Tibial artery (tissue), 4 donors: Measurements from ENCODE around the gene SYNC.
"Not testable (repeated sequence)": the region's sequence is repeated elsewhere in the genome, so short reads cannot be mapped to it uniquely, and the experiment has no call there.

Experiments used
- DNase-seq, 2 donors: peaks; one replicate each; pipeline ENCODE4 v3.0.0-alpha.2; 2019
- H3K27ac ChIP-seq, 2 donors: fragments of 200-600 bp; sonication (generic) in 1 of 2; 1 replicate in 1 of 2; 2 replicates in 1 of 2; pipeline ENCODE4 v1.5.1; 2018 to 2019; ENCODE audit warnings: mild to moderate bottlenecking in 1 of 2
- H3K27me3 ChIP-seq, 2 donors: fragments of 200-600 bp; sonication (generic) in 1 of 2; one replicate each; pipeline versions ENCODE4 v1.5.1 to v1.6.0; 2016 to 2019
- H3K36me3 ChIP-seq, 3 donors: fragments of 200-600 bp; sonication (generic) in 2 of 3; one replicate each; pipeline ENCODE4 v1.5.1; 2016 to 2019; ENCODE audit warnings: mild to moderate bottlenecking in 2 of 3
- H3K4me1 ChIP-seq, 4 donors: fragments of 200-600 bp; sonication (generic) in 2 of 4; 1 replicate in 3 of 4; 2 replicates in 1 of 4; pipeline ENCODE4 v1.5.1; 2016 to 2019
- H3K4me3 ChIP-seq, 2 donors: fragments of 200-600 bp; sonication (generic) in 1 of 2; 1 replicate in 1 of 2; 2 replicates in 1 of 2; pipeline ENCODE4 v1.5.1; 2018 to 2019; ENCODE audit warnings: mild to moderate bottlenecking in 2 of 2
- H3K9me3 ChIP-seq, 3 donors: fragments of 200-600 bp; sonication (generic) in 1 of 3; one replicate each; pipeline ENCODE4 v1.5.1; 2016 to 2019
- CTCF ChIP-seq, 2 experiments: fragments of 200-600 bp in 1 of 2; fragments of 450-650 bp in 1 of 2; IDR thresholded peaks; one replicate each; pipeline ENCODE4 v1.5.1; 2017 to 2019; ENCODE audit warnings: antibody characterized with exemption in 2 of 2, mild to moderate bottlenecking in 1 of 2, moderate library complexity in 1 of 2
- intact Hi-C: fragments of 100-400 bp; cut with DNase I; formaldehyde crosslinking; loops from one replicate; pipeline ENCODE4 v1.15.0; 2023; ENCODE audit warnings: low total_unique reads

SYNC gene

DNA sequence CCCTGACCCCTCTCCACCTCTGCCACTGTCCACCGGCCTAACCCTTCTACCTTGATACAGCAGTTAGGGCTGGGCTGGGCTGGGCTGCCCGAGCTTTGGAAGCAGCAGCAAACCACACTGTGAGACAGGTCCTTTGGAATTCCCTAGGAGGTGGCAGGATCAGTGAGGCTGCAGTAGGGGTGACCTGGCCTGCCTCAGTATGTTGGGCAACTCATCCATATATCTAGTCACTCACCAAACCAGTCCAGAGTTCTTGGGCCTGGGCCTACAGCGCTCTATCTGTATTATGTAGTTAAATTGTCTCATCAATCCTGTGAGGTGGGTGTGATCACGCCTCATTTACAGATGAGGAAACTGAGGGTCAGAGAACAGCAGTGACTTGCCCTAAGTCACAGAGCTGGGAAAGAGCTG lies 13.3 kb upstream of the SYNC start:
- no peaks in the 10 kb centered on the region for H3K36me3 ChIP-seq
- intact Hi-C loops, result no loop called here
- DNase-seq, result no peak
- peaks cover 0 to 12% (median 3%) of the 10 kb centered on the region in 4 donors for H3K4me1 ChIP-seq
- H3K4me3 ChIP-seq, result no peak overlapping the region
- no peaks in the 10 kb centered on the region for H3K9me3 ChIP-seq
- H3K27ac ChIP-seq, result no peak overlapping the region
- TF ChIP-seq CTCF (IDR thresholded peaks at IDR 0.05), result no peak
- H3K27me3 ChIP-seq, result no peaks in the 10 kb centered on the region

GRCh38 chr1:32714277-32714676 lies 11.7 kb upstream of the SYNC start:
- no peaks in the 10 kb centered on the region for H3K27me3 ChIP-seq
- H3K4me3 ChIP-seq, result no peak overlapping the region
- intact Hi-C loops, result loop anchor here (5.0 kb wide), 1 partner anchor 158 kb away; the partner anchor contains the start of gene FNDC5
- no peaks in the 10 kb centered on the region for H3K36me3 ChIP-seq
- no peak overlapping the region for H3K27ac ChIP-seq
- H3K9me3 ChIP-seq, result no peaks in the 10 kb centered on the region
- H3K4me1 ChIP-seq, result peaks cover 0 to 12% (median 3%) of the 10 kb centered on the region in 4 donors
- no peak for TF ChIP-seq CTCF (IDR thresholded peaks at IDR 0.05)
- no peak for DNase-seq

GRCh38 chr1:32713081-32713480 lies 10.5 kb upstream of the SYNC start:
- H3K36me3 ChIP-seq, result no peaks in the 10 kb centered on the region
- H3K4me3 ChIP-seq, result no peak overlapping the region
- H3K27ac ChIP-seq, result no peak overlapping the region
- TF ChIP-seq CTCF (IDR thresholded peaks at IDR 0.05), result no peak
- no peaks in the 10 kb centered on the region for H3K27me3 ChIP-seq
- H3K4me1 ChIP-seq, result peaks cover 0 to 12% (median 3%) of the 10 kb centered on the region in 4 donors
- intact Hi-C loops, result loop anchor here (2.0 to 5.0 kb wide), 2 partner anchors 60 to 159 kb away; partner anchors contain the start of gene FNDC5
- DNase-seq, result no peak
- H3K9me3 ChIP-seq, result no peaks in the 10 kb centered on the region

DNA sequence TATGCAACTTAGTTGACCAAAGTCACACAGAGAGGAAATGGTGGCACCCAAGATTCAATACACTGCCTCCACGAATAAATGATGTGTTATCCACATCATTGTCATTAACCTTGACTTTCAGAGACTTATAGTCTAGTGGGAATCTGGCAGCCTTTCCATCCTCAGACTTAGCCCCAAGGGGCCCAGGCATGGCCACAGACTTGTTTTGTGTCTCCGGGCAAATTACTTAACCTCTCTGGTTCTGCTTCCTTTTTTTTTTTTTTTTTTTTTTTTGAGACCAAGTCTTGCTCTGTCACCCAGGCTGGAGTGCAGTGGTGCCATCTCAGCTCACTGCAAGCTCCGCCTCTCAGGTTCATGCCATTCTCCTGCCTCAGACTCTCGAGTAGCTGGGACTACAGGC lies 8.7 kb upstream of the SYNC start:
- intact Hi-C loops, result loop anchor here (5.0 kb wide), 1 partner anchor 161 kb away; the partner anchor contains the start of gene FNDC5
- H3K4me1 ChIP-seq, result peaks cover 0 to 15% (median 7%) of the 10 kb centered on the region in 4 donors
- not testable (repeated sequence) for DNase-seq, H3K27ac ChIP-seq, H3K27me3 ChIP-seq, H3K36me3 ChIP-seq, H3K9me3 ChIP-seq, H3K4me3 ChIP-seq

- intact Hi-C loops, result no loop called here
- Histone ChIP-seq H3K9me3 (no peaks in the 10 kb centered on the region), H3K27ac (no peak overlapping the region), H3K4me1 (peaks cover 0 to 32% (median 11%) of the 10 kb centered on the region in 4 donors), H3K36me3 (no peaks in the 10 kb centered on the region), H3K4me3 (no peak overlapping the region), H3K27me3 (no peaks in the 10 kb centered on the region)
- DNase-seq, result no peak
- no peak for TF ChIP-seq CTCF (IDR thresholded peaks at IDR 0.05)
These were observed 6.9 kb upstream of the SYNC start for GRCh38 chr1:32709476-32709875.

GRCh38 chr1:32709075-32709474 lies 6.5 kb upstream of the SYNC start:
- Histone ChIP-seq H3K9me3 (no peaks in the 10 kb centered on the region), H3K36me3 (no peaks in the 10 kb centered on the region), H3K27ac (no peak overlapping the region), H3K4me3 (no peak overlapping the region), H3K27me3 (no peaks in the 10 kb centered on the region), H3K4me1 (peaks cover 0 to 36% (median 16%) of the 10 kb centered on the region in 4 donors)
- no peak for TF ChIP-seq CTCF (IDR thresholded peaks at IDR 0.05)
- DNase-seq, result no peak
- intact Hi-C loops, result no loop called here
